GM12872 (cell line): ENCODE measurements around the gene PAK5.

Source experiments
- CTCF ChIP-seq: IDR thresholded peaks from 3 replicates; pipeline ENCODE4 v1.5.1; 2011; ENCODE audit warnings: low read depth, mild to moderate bottlenecking, low read length, moderate library complexity; ENCODE audit not compliant: insufficient read depth

PAK5 gene

GRCh38 chr20:9626357-9626756 lies 212.5 kb downstream of the PAK5 start:
- TF ChIP-seq CTCF: no peak

DNA sequence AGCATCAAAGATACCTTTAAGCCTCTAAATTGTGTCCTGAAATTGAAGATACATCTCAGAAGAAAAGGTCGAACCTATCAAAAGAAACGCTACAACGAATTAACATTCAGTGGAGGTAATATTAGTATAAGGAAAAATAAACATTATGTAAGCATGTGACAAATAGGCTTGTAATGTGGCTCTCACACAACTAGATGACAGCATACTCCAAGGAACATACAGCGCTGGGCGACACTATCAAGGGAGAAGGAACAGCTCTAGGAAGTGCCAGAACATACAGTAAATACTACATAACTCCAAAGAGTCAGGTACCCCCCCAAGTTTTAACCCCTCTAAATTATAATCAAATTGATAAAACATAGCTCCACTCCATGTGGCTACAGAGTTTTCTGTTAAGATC lies 220.9 kb downstream of the PAK5 start:
- TF ChIP-seq CTCF: peak; percentile 48; the same call in 2 of the 3 replicates

GRCh38 chr20:9616833-9617461 lies 221.9 kb downstream of the PAK5 start:
- peak; percentile 75 for TF ChIP-seq CTCF

DNA sequence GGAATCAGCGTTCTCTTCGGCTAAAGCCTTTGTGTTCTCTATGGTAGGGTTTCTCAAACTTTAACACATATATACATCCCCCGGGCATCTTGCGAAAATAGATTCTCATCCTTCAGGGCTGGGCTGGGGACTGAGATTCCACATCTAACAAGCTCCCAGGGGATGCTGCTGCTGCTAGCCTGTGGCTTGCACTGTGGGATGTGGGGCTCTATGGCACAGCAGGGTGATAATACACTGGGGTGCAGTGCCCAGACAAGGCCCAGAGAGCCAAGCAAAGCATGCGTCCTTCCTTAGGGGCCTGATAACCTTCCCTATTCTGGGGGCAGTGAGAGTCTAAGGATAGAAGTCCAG lies 222.4 kb downstream of the PAK5 start:
- TF ChIP-seq CTCF: no peak

DNA sequence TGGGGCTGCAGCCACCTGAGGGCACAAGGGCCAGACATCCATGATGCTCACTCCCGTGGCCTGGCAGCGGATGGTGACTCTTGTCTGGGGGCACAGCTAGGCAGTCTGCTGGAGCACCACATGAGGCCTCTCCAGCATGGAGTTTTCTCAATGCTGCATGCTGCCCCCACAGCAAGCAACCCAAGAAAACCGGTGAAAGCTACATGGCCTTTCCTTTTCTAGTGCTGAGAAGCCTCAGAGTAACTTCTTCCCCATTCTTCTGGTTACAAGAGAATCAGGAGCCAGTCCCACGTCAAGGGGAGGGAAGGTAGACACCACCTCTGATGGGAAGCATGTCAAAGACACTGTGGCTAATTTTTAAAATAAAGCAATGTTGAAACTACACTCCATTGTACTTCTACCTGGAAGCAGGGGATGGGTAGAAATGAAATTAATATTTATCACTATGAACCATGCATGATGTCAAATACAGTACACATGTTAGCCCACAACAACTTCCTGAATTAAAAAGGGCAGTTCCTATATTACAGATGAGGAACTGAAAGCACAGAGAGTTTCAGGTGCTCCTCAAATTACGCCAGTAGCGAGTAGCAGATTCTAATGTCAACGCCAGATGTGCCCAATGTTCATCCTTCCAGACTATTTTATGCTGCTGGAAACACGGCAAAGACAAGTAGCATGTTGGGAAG lies 223.0 kb downstream of the PAK5 start:
- no peak for TF ChIP-seq CTCF

DNA sequence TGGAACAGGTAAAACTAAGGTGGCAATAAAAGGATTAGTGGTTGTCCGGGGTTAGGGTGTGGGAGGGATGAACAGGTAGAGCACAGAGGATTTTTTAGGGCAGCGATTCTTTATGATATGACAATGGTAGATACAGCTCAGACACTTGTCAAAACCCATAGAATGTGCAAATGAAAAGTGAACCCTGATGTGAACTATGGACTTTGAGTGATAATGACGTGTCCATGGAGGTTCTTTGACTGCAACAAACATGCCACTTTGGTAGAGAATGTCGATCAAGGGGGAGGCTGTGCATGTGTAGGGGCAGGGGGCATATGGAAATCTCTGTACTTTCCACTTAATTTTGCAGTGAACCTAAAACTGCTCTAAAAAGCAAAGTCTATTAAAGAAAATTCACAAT lies 223.8 kb downstream of the PAK5 start:
- no peak for TF ChIP-seq CTCF

- TF ChIP-seq CTCF: no peak
Measured at GRCh38 chr20:9613871-9614270, 225.0 kb downstream of the PAK5 start.
